DND-41 (cell line): ENCODE data around the gene CSRNP3.

Experiments used
- ATAC-seq: fragments of 200-7000 bp; cut with Tn5 transposase; 3 replicates; pipeline ENCODE4 v1.9.1; 2021; ENCODE audit warnings: low read depth; ENCODE audit not compliant: insufficient read depth
- DNase-seq: peaks from one replicate; pipeline ENCODE4 v3.0.0-alpha.2; 2020
- H2AFZ ChIP-seq: 2 replicates; pipeline ENCODE4 v1.6.0; 2012; ENCODE audit warnings: low read depth, low read length
- H3K27ac ChIP-seq: 2 replicates; pipeline ENCODE4 v1.5.1; 2012; ENCODE audit warnings: low read length, inconsistent platforms
- H3K27me3 ChIP-seq: fragments of 200-600 bp; sonication (generic); 2 replicates; pipeline ENCODE4 v1.6.0; 2012; ENCODE audit warnings: low read length, mild to moderate bottlenecking, inconsistent platforms; ENCODE audit not compliant: insufficient read depth, poor library complexity
- H3K36me3 ChIP-seq: 2 replicates; pipeline ENCODE4 v1.5.1; 2012; ENCODE audit warnings: low read length, inconsistent platforms; ENCODE audit not compliant: insufficient read depth
- H3K4me1 ChIP-seq: 2 replicates; pipeline ENCODE4 v1.5.1; 2012; ENCODE audit warnings: mild to moderate bottlenecking, low read length; ENCODE audit not compliant: insufficient read depth
- H3K4me2 ChIP-seq: 2 replicates; pipeline ENCODE4 v1.6.0; 2012; ENCODE audit warnings: mild to moderate bottlenecking, moderate library complexity, low read length, inconsistent platforms; ENCODE audit not compliant: insufficient read depth
- H3K4me3 ChIP-seq, 2 experiments: fragments of 200-600 bp in 1 of 2; shearing (Covaris generic) in 1 of 2; 2 replicates each; pipeline ENCODE4 v1.5.1; 2012 to 2016; ENCODE audit warnings: inconsistent platforms in 2 of 2, low read length in 2 of 2, mild to moderate bottlenecking in 2 of 2, low read depth in 1 of 2, moderate library complexity in 1 of 2
- H3K79me2 ChIP-seq: 2 replicates; pipeline ENCODE4 v1.6.0; 2012; ENCODE audit warnings: low read length, inconsistent platforms; ENCODE audit not compliant: insufficient read depth
- H3K9ac ChIP-seq: 2 replicates; pipeline ENCODE4 v1.6.0; 2012; ENCODE audit warnings: low read depth, mild to moderate bottlenecking, inconsistent platforms, low read length, moderate library complexity
- H3K9me3 ChIP-seq: 2 replicates; pipeline ENCODE4 v1.5.1; 2012; ENCODE audit warnings: low read length, moderate library complexity, mild to moderate bottlenecking, inconsistent platforms; ENCODE audit not compliant: insufficient read depth, severe bottlenecking
- H4K20me1 ChIP-seq: 2 replicates; pipeline ENCODE4 v1.6.0; 2012; ENCODE audit warnings: low read length; ENCODE audit not compliant: insufficient read depth
- CTCF ChIP-seq: IDR thresholded peaks from 2 replicates; pipeline ENCODE4 v1.5.1; 2012; ENCODE audit warnings: borderline replicate concordance, low read length, moderate library complexity, mild to moderate bottlenecking; ENCODE audit not compliant: poor library complexity, severe bottlenecking; ENCODE audit errors: extremely low read depth
- EZH2 ChIP-seq: IDR thresholded peaks from 3 replicates; pipeline ENCODE4 v1.6.1; 2012; ENCODE audit warnings: borderline replicate concordance, low read depth, mild to moderate bottlenecking, moderate library complexity, low read length, inconsistent platforms; ENCODE audit not compliant: severe bottlenecking

CSRNP3 gene

GRCh38 chr2:165699946-165700345 is 230.4 kb downstream of the CSRNP3 start:
- Histone ChIP-seq H3K4me2 (no peak overlapping the region), H3K4me3 (no peak overlapping the region), H2AFZ (no peak overlapping the region), H3K27ac (no peak overlapping the region), H3K79me2 (no peaks in the 10 kb centered on the region), H3K9ac (no peak overlapping the region), H3K4me1 (no peaks in the 10 kb centered on the region), H3K36me3 (no peaks in the 10 kb centered on the region), H3K27me3 (peaks cover 5% of the 10 kb centered on the region), H3K9me3 (no peaks in the 10 kb centered on the region), H4K20me1 (no peaks in the 10 kb centered on the region)
- ATAC-seq (no peak), DNase-seq (no peak)
- TF ChIP-seq CTCF (no peak), EZH2 (no peak)

DNA sequence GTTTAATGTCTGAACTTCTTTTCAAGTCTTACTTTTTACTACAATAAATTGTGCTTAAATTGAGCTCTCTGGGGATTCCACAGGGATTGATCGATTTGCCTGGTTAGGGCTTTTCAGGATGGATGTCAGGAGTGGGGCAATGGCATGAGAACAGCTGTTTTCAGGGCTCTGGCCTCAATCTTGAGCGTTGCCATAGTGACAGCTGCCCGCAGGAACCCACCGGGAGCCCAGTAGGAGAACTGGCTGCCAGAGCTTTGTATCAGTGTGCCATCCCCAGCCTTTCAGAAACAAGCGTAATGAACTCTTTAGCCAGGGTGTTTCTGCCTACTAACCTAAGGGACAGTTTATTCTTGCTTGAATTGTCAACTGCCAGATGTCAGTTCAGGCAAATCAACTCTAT is 231.0 kb downstream of the CSRNP3 start:
- Histone ChIP-seq H3K9ac (no peak overlapping the region), H3K4me3 (no peak overlapping the region), H3K4me2 (no peak overlapping the region), H3K9me3 (no peaks in the 10 kb centered on the region), H3K27ac (no peak overlapping the region), H3K36me3 (no peaks in the 10 kb centered on the region), H4K20me1 (no peaks in the 10 kb centered on the region), H3K4me1 (no peaks in the 10 kb centered on the region), H2AFZ (no peak overlapping the region), H3K79me2 (no peaks in the 10 kb centered on the region), H3K27me3 (peaks cover 5% of the 10 kb centered on the region)
- no peak for DNase-seq
- TF ChIP-seq CTCF (no peak), EZH2 (no peak)
- ATAC-seq = no peak

DNA sequence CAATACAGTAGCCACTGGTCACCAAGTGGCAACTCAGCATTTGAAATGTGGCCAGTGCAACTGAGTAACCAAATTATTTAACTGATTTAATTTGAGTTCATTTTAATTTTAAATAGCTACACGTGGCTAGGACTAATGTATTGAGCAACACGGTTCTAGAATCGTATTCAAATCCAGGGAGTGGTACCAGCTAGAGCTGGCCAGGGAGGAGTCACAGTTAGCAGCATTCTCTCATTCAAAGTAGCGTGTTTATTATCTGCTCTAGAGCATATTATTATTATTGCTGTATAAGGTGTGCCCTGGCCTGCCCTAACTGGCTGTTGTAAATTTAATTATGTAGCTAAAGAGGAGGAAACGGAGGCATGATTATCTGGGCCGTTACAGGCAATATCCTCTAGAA is 231.6 kb downstream of the CSRNP3 start:
- Histone ChIP-seq H3K9ac (no peak overlapping the region), H3K9me3 (no peaks in the 10 kb centered on the region), H3K79me2 (no peaks in the 10 kb centered on the region), H3K27ac (no peak overlapping the region), H3K27me3 (peaks cover 5% of the 10 kb centered on the region), H3K36me3 (no peaks in the 10 kb centered on the region), H3K4me1 (no peaks in the 10 kb centered on the region), H3K4me2 (no peak overlapping the region), H2AFZ (no peak overlapping the region), H4K20me1 (no peaks in the 10 kb centered on the region), H3K4me3 (no peak overlapping the region)
- DNase-seq (no peak), ATAC-seq (no peak)
- TF ChIP-seq CTCF (no peak), EZH2 (no peak)

DNA sequence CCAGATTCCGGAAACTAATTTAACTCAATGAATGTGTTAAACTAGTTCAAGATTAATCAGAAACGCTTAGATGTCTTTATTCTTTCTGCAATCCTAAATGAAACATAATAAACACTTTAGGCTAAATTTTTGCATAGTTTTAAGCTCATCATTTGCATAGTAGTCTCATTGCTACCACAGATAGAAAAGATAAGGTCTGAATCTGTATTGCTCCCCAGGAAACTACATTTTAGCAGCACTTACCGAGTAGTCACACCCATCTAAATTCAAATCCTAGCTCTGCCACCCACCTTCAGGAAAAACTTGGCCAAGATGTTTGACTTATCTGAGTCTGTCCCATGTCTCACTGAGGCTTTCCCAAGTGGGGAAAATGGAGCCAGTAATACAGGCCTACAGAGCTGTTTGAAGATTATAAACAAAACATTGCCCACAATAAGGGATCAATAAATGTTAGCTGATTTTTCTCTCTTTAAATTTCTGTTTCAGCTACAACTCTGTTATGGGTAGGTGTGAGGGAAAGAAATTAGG is 237.5 kb downstream of the CSRNP3 start:
- ATAC-seq = no peak

More for the DNA sequence above, 237.5 kb downstream of the CSRNP3 start:
- no peak overlapping the region for H3K4me3 ChIP-seq
- H3K27me3 ChIP-seq = no peaks in the 10 kb centered on the region
- no peak overlapping the region for H3K9ac ChIP-seq
- H3K36me3 ChIP-seq = no peaks in the 10 kb centered on the region
- H3K4me2 ChIP-seq = no peak overlapping the region
- DNase-seq = no peak
- no peaks in the 10 kb centered on the region for H4K20me1 ChIP-seq
- TF ChIP-seq CTCF = no peak
- TF ChIP-seq EZH2 = no peak
- H3K9me3 ChIP-seq = no peaks in the 10 kb centered on the region
- H3K79me2 ChIP-seq = no peaks in the 10 kb centered on the region
- no peak overlapping the region for H2AFZ ChIP-seq
- no peak overlapping the region for H3K27ac ChIP-seq
- H3K4me1 ChIP-seq = no peaks in the 10 kb centered on the region
